HepG2 (cell line): ENCODE results near the gene CDT1. TPM values are rescaled to one million over a fixed set of nuclear protein-coding genes. Genes with fewer than 3 reads are reported as not detected.

Experiments used
- CERS6 ChIP-seq: sonication (generic); formaldehyde crosslinking; IDR thresholded peaks from 2 replicates; pipeline ENCODE4 v1.5.0; 2020; ENCODE audit warnings: missing genetic modification reagents
- FOSL2 ChIP-seq: sonication (generic); formaldehyde crosslinking; IDR thresholded peaks from 2 replicates; pipeline ENCODE4 v1.4.0; 2020; ENCODE audit warnings: missing genetic modification reagents
- GPN1 ChIP-seq: sonication (generic); formaldehyde crosslinking; IDR thresholded peaks from 2 replicates; pipeline ENCODE4 v1.5.1; 2020; ENCODE audit warnings: missing genetic modification reagents, borderline replicate concordance
- HHEX ChIP-seq: IDR thresholded peaks from 2 replicates; pipeline ENCODE4 v1.6.1; 2016; ENCODE audit warnings: control low read depth
- HMGXB4 ChIP-seq, 2 experiments: sonication (generic) in 1 of 2; formaldehyde crosslinking in 1 of 2; IDR thresholded peaks; 2 replicates each; pipeline versions ENCODE4 v1.4.0 to v1.6.1; 2018 to 2020; ENCODE audit warnings: missing genetic modification reagents in 2 of 2, borderline replicate concordance in 1 of 2, low read depth in 1 of 2, mild to moderate bottlenecking in 1 of 2, missing biosample characterization in 1 of 2
- HNRNPL ChIP-seq: fragments of 200-400 bp; formaldehyde crosslinking; IDR thresholded peaks from 2 replicates; pipeline ENCODE4 v1.6.1; 2017; ENCODE audit warnings: mild to moderate bottlenecking, low read depth, low read length
- IRF1 ChIP-seq: sonication (generic); formaldehyde crosslinking; IDR thresholded peaks from 2 replicates; pipeline ENCODE4 v1.4.0; 2020; ENCODE audit warnings: low read depth, mild to moderate bottlenecking, missing genetic modification reagents
- KAT7 ChIP-seq: IDR thresholded peaks from 2 replicates; pipeline ENCODE4 v1.6.1; 2018; ENCODE audit warnings: borderline replicate concordance, missing compliant biosample characterization
- MAFK ChIP-seq, 2 experiments: IDR thresholded peaks in 1 of 2; conservative IDR thresholded peaks in 1 of 2; 2 replicates each; pipeline ENCODE4 v1.6.1; 2011; ENCODE audit warnings: improper control_type of control experiment in 2 of 2, low read length in 2 of 2
- MTA1 ChIP-seq: sonication (generic); formaldehyde crosslinking; IDR thresholded peaks from 2 replicates; pipeline ENCODE4 v1.4.0; 2020; ENCODE audit warnings: missing genetic modification reagents, mild to moderate bottlenecking, borderline replicate concordance
- PTBP1 ChIP-seq: fragments of 200-400 bp; formaldehyde crosslinking; IDR thresholded peaks from 2 replicates; pipeline ENCODE4 v1.6.1; 2018; ENCODE audit warnings: low read length, low read depth; ENCODE audit not compliant: poor library complexity, severe bottlenecking
- SNAPC2 ChIP-seq: sonication (generic); formaldehyde crosslinking; IDR thresholded peaks from 2 replicates; pipeline ENCODE4 v1.8.1; 2022; ENCODE audit warnings: mild to moderate bottlenecking, missing genetic modification reagents
- TCF12 ChIP-seq, 2 experiments: fragments of 450-650 bp in 1 of 2; sonication (generic) in 1 of 2; formaldehyde crosslinking in 1 of 2; IDR thresholded peaks; 2 replicates each; pipeline versions ENCODE4 v1.6.1 to v1.8.0; 2017 to 2022; ENCODE audit warnings: antibody characterized with exemption in 1 of 2, mild to moderate bottlenecking in 1 of 2, missing genetic modification reagents in 1 of 2, moderate library complexity in 1 of 2
- TRIM24 ChIP-seq: sonication (generic); formaldehyde crosslinking; IDR thresholded peaks from 2 replicates; pipeline ENCODE4 v1.8.0; 2022; ENCODE audit warnings: mild to moderate bottlenecking, missing genetic modification reagents
- YY1 ChIP-seq: IDR thresholded peaks from 2 replicates; pipeline ENCODE4 v1.6.1; 2011; ENCODE audit warnings: low read length, low read depth, moderate library complexity, mild to moderate bottlenecking; ENCODE audit not compliant: insufficient read depth, insufficient replicate concordance
- ZBTB42 ChIP-seq: sonication (generic); formaldehyde crosslinking; IDR thresholded peaks from 2 replicates; pipeline ENCODE4 v1.5.0; 2020; ENCODE audit warnings: mild to moderate bottlenecking, missing genetic modification reagents
- ZBTB43 ChIP-seq: sonication (generic); formaldehyde crosslinking; conservative IDR thresholded peaks from 2 replicates; pipeline ENCODE4 v1.4.0; 2020; ENCODE audit warnings: missing genetic modification reagents
- ZNF3 ChIP-seq: IDR thresholded peaks from 2 replicates; pipeline ENCODE4 v1.7.0; 2017; ENCODE audit warnings: inconsistent platforms
- ZNF451 ChIP-seq: sonication (generic); formaldehyde crosslinking; IDR thresholded peaks from 2 replicates; pipeline ENCODE4 v1.5.0; 2020; ENCODE audit warnings: mild to moderate bottlenecking, missing genetic modification reagents
- ZNF720 ChIP-seq: sonication (generic); formaldehyde crosslinking; IDR thresholded peaks from 2 replicates; pipeline ENCODE4 v1.4.0; 2020; ENCODE audit warnings: missing genetic modification reagents
- ZNF768 ChIP-seq: sonication (generic); formaldehyde crosslinking; IDR thresholded peaks from 2 replicates; pipeline ENCODE4 v1.4.0; 2020; ENCODE audit warnings: missing genetic modification reagents
- ZNF770 ChIP-seq: sonication (generic); formaldehyde crosslinking; IDR thresholded peaks from 2 replicates; pipeline ENCODE4 v1.5.0; 2020; ENCODE audit warnings: mild to moderate bottlenecking, missing genetic modification reagents
- polyA plus RNA-seq, 8 experiments: library from polyadenylated mRNA; depleted of rRNA in 3 of 8; stranded (reverse) in 7 of 8; unstranded in 1 of 8; fragments of >200 nt; fragmentation: Illumina TruSeq in 4 of 8; extraction: Trizol in 4 of 8; gene quantifications; 2 replicates each; pipeline versions ENCODE4 v1.2.1 to v1.2.3, GENCODE V29; 2011 to 2016; ENCODE audit warnings: low read depth in 4 of 8, missing spikeins in 1 of 8, mixed read lengths in 1 of 8; ENCODE audit not compliant: insufficient read depth in 1 of 8
- total RNA-seq, 5 experiments: library from RNA; depleted of rRNA; stranded (reverse); fragments of >200 nt; fragmentation: Illumina TruSeq; extraction: Trizol; gene quantifications; 2 replicates each; pipeline ENCODE4 v1.2.3, GENCODE V29; 2016; ENCODE audit warnings: low read depth in 1 of 5

CDT1 gene
- total and polyA plus RNA-seq, 2 of the 13 experiments (the other 11 are each of a cell fraction or from before 2014, with no cell fraction given) = 23.1 to 23.8 TPM

GRCh38 chr16:88781140-88782077 lies 22.2 kb upstream of the CDT1 start (continued):
- TF ChIP-seq FOSL2 (CRISPR knock-in tag) (peak; percentile 84), CERS6 (CRISPR knock-in tag) (no peak), ZNF3 (CRISPR knock-in tag) (no peak), SNAPC2 (CRISPR knock-in tag) (no peak), HHEX (CRISPR knock-in tag) (no peak), ZNF720 (CRISPR knock-in tag) (no peak), PTBP1 (no peak), HNRNPL (peak; percentile 69; the same call in 1 of the 2 replicates), ZNF451 (CRISPR knock-in tag) (no peak), ZNF770 (no peak), ZBTB42 (CRISPR knock-in tag) (no peak), TCF12 (IDR thresholded peaks at IDR 0.05) (no peak), TCF12 (CRISPR knock-in tag; IDR thresholded peaks at IDR 0.05) (no peak), GPN1 (CRISPR knock-in tag) (no peak), KAT7 (CRISPR knock-in tag) (no peak), MAFK (conservative IDR thresholded peaks at IDR 0.05 in 1 of 2, IDR thresholded peaks at IDR 0.05 in 1 of 2; ENCODE audit: low read length in 2 of 2) (peak in 1 of 2 experiments; percentile 39; a peak in 1 of 4 replicates), ZNF768 (CRISPR knock-in tag) (peak; percentile 74; the same call in 1 of the 2 replicates), IRF1 (CRISPR knock-in tag) (no peak), MTA1 (CRISPR knock-in tag) (peak; percentile 6; the same call in 1 of the 2 replicates), YY1 (no peak), TRIM24 (CRISPR knock-in tag) (no peak), ZBTB43 (no peak), HMGXB4 (CRISPR knock-in tag; IDR thresholded peaks at IDR 0.05; ENCODE audit: borderline replicate concordance in 1 of 2, low read depth in 1 of 2) (no peak)
